Kidney (tissue), 14 donors: ENCODE measurements around the gene NRXN2. TPM values are rescaled to one million over a fixed set of nuclear protein-coding genes. Genes with fewer than 3 reads are reported as not detected.

Source experiments
- DNase-seq, 5 donors: peaks; one replicate each; pipeline ENCODE4 v3.0.0-alpha.2; 2013 to 2020
- FAIRE-seq: peaks from 2 replicates; lab custom pipeline; 2012; peaks lifted over from hg19 to GRCh38; lab: Jason Lieb, UNC
- H3K27ac ChIP-seq, 2 donors: one replicate each; pipeline ENCODE4 v1.7.0; 2013; ENCODE audit warnings: low read depth in 2 of 2, low read length in 2 of 2, inconsistent platforms in 1 of 2
- H3K27me3 ChIP-seq: one replicate; pipeline ENCODE4 v1.7.1; 2013; ENCODE audit warnings: low read length, inconsistent platforms; ENCODE audit not compliant: control insufficient read depth, insufficient read depth
- H3K36me3 ChIP-seq, 3 donors: one replicate each; pipeline versions ENCODE4 v1.7.0 to v1.7.1; 2013; ENCODE audit warnings: low read length in 3 of 3, control low read depth in 1 of 3, inconsistent platforms in 1 of 3; ENCODE audit not compliant: insufficient read depth in 3 of 3, control insufficient read depth in 2 of 3
- H3K4me1 ChIP-seq, 3 donors: one replicate each; pipeline versions ENCODE4 v1.7.0 to v1.7.1; 2013; ENCODE audit warnings: low read length in 3 of 3, inconsistent platforms in 1 of 3, low read depth in 1 of 3; ENCODE audit not compliant: control insufficient read depth in 2 of 3, insufficient read depth in 2 of 3
- H3K4me3 ChIP-seq, 3 donors: one replicate each; pipeline versions ENCODE4 v1.7.0 to v1.8.1; 2013; ENCODE audit warnings: low read length in 3 of 3, control low read depth in 1 of 3, inconsistent platforms in 1 of 3
- H3K9ac ChIP-seq, 3 donors: one replicate each; pipeline versions ENCODE4 v1.7.0 to v1.7.1; 2013; ENCODE audit warnings: low read length in 3 of 3, control low read depth in 1 of 3, inconsistent platforms in 1 of 3
- H3K9me3 ChIP-seq, 3 donors: one replicate each; pipeline versions ENCODE4 v1.7.0 to v1.7.1; 2013; ENCODE audit warnings: low read length in 3 of 3, control low read depth in 1 of 3, inconsistent platforms in 1 of 3; ENCODE audit not compliant: control insufficient read depth in 2 of 3, insufficient read depth in 1 of 3
- CTCF ChIP-seq: IDR thresholded peaks from 3 replicates; pipeline ENCODE4 v1.5.1; 2012; ENCODE audit warnings: mild to moderate bottlenecking, moderate library complexity, borderline replicate concordance; ENCODE audit not compliant: insufficient read depth; ENCODE audit errors: extremely low read depth
- intact Hi-C: fragments of 100-400 bp; cut with DNase I; formaldehyde crosslinking; loops from one replicate; pipeline ENCODE4 v1.11.1; 2022
- polyA plus RNA-seq: library from polyadenylated mRNA; stranded (reverse); fragments of 350-450 nt; fragmentation: Illumina TruSeq; extraction: RNeasy Lipid Tissue Mini Kit (QIAGEN cat#74804); gene quantifications from one replicate; pipeline ENCODE4 v1.2.3, GENCODE V29; 2014; ENCODE audit warnings: low read depth, low replicate concordance; ENCODE audit not compliant: insufficient read depth
- total RNA-seq: library from RNA; stranded (reverse); fragmentation: NEBNext Ultra II Directional; extraction: Animal tissue kit (Norgen Biotek cat#: 25700); gene quantifications from one replicate; pipeline ENCODE4 v1.2.1, GENCODE V29; 2021
- donor health status: control.
- donor health status: control.
- donor health status: control.
- donor health status: control.
- donor health status: control.
- donor health status: DM: yes; HTN: yes; CAD: no.
- donor health status: Normal renal cell carcinoma (clear cell type).

NRXN2 gene
- total and polyA plus RNA-seq, 2 donors from 2014 or later = 13.3 to 22.0 TPM

DNA sequence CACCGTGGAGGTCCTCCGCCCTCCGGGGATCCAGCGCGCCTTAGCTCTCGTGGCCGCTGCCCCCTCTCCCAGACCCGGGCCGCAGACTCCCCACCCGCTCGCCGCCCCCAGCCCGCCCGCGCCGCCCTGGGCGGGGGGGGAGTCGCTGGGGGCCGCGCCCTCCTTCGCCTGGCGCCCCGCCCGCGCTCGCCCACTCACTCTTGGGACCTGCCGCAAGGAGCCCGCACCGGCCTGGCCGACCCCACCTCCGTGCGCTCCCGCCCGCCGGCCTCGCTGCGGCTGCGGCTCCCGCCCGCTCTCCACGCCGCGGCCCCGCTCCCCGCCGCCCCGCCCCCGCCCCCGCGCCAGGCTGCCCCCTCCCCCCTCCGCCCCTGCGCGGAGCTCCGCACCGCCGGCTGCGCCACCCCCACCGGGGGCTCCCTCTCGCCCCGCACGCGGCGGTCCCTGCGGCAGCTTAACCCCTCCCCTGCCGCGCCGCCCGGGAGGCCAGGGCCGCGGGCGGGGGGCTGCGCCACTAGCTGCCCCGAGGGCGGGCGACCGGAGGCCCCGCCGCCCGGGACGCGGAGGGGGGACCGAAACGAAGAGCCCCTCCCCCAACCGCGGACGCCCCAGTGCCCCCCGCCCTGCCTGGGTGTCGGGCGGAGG lies 21.7 kb upstream of the NRXN2 start:
- Histone ChIP-seq H3K27ac (peak overlapping the region; percentile 85 to 92), H3K4me1 (peaks cover 0 to 10% (median 3%) of the 10 kb centered on the region in 3 donors), H3K9ac (no peak overlapping the region), H3K4me3 (peak overlapping the region in 2 of 3 donors; percentile 3 to 38), H3K36me3 (no peaks in the 10 kb centered on the region), H3K9me3 (no peaks in the 10 kb centered on the region), H3K27me3 (peaks cover 6% of the 10 kb centered on the region)
- FAIRE-seq (no peak), DNase-seq (peak in 1 of 5 donors; percentile 67)
- TF ChIP-seq CTCF = no peak
- intact Hi-C loops = no loop called here

DNA sequence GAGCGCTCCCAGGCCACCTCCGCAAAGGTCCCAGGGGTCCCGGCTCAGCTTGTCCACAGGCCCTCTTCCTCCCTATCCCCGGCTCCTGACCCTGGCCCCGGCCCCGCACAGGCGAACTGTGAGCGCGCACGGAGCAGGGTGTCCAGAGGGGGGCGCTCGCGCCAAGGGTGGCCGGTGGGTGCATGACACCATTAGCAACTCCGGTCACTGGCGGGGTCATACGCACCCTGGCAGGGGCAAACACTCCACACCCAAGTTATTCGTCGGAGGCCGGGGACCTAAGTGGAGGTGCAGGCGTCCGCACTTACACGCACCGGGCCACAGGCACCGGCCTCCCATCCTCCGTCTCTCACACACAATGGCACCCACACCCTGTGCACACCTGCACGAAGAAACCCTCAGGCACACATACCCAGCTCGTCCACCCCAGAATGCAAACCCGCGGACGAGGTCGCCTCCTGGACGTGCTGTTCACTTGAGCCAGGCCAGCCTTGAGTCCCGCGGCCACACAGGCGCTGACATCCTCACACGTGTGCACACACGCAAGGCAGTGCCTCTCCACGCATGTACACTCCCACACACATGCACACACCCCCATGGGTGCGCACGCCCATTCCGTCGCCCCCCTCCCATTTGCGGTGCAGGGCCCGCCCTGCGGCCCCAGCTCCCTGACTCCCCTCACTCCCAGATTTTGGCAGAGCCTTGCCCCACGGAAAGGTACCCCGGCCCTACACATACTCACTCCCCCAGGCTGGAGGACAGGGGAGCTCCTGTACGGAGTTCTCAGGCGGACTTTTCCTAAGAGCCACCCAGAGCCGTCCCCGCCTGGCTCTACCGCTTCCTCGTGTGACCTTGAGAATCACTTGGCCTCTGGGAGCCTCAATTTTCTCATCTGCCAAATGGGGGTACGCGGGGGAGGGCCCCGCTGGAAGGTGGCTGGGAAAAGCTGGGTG lies 20.9 kb upstream of the NRXN2 start, which contains the start of gene RASGRP2:
TSS of gene RASGRP2 (minus strand) at position 552 of the 953 bp plus-strand sequence. CDS start 1,276 bp downstream, outside the sequence.
- DNase-seq (peak in 2 of 5 donors; percentile 84 to 93), FAIRE-seq (no peak)
- no peaks in the 10 kb centered on the region for H3K9me3 ChIP-seq
- no peaks in the 10 kb centered on the region for H3K36me3 ChIP-seq
- no peak within 1 kb of the TSS for H3K9ac ChIP-seq
- H3K27ac ChIP-seq = peak within 1 kb of the TSS; percentile 85 to 92
- peaks cover 6% of the 10 kb centered on the region for H3K27me3 ChIP-seq
- H3K4me1 ChIP-seq = peaks cover 0 to 10% (median 3%) of the 10 kb centered on the region in 3 donors
- intact Hi-C loops = no loop called here
- peak; percentile 40 for TF ChIP-seq CTCF
- peak within 1 kb of the TSS in 2 of 3 donors; percentile 48 to 50 for H3K4me3 ChIP-seq

GRCh38 chr11:64742889-64743590 lies 20.0 kb upstream of the NRXN2 start:
- Histone ChIP-seq H3K4me1 (peaks cover 0 to 10% (median 3%) of the 10 kb centered on the region in 3 donors), H3K4me3 (peak overlapping the region in 2 of 3 donors; percentile 48 to 56), H3K9ac (no peak overlapping the region), H3K27me3 (peaks cover 6% of the 10 kb centered on the region), H3K27ac (peak overlapping the region; percentile 5 to 67), H3K9me3 (no peaks in the 10 kb centered on the region), H3K36me3 (no peaks in the 10 kb centered on the region)
- no peak for FAIRE-seq
- peak; percentile 56 for TF ChIP-seq CTCF
- intact Hi-C loops = no loop called here
- peak; percentile 40 to 96 (median 58) for DNase-seq
